Measurements from ENCODE around the gene RPLP1.

Gene RPLP1

GRCh38 chr15:69498282-69498681, 45.7 kb downstream of the RPLP1 start:
- no peak for DNase-seq (ENCODE audit: low read depth)

GRCh38 chr15:69498987-69499386, 46.4 kb downstream of the RPLP1 start:
- DNase-seq (ENCODE audit: low read depth): no peak

- DNase-seq (ENCODE audit: low read depth): no peak
Measured at GRCh38 chr15:69499521-69500211, 47.0 kb downstream of the RPLP1 start.

GRCh38 chr15:69500339-69500738, 47.7 kb downstream of the RPLP1 start:
- DNase-seq (ENCODE audit: low read depth): no peak

- no peak for DNase-seq (ENCODE audit: low read depth)
Measured at GRCh38 chr15:69501456-69501855, 48.8 kb downstream of the RPLP1 start.

- no peak for DNase-seq (ENCODE audit: low read depth)
Measured at GRCh38 chr15:69502470-69503045, 49.9 kb downstream of the RPLP1 start.

GRCh38 chr15:69504352-69505040, 51.9 kb downstream of the RPLP1 start:
- DNase-seq (ENCODE audit: low read depth): no peak
